Neural cell (in vitro differentiated cells): ENCODE results near the gene ART5. TPM values are rescaled to one million over a fixed set of nuclear protein-coding genes. Genes with fewer than 3 reads are reported as not detected.

Source experiments
- H2AFZ ChIP-seq: fragments of 200-600, 300-800 bp; sonication (generic), shearing (Covaris generic); 2 replicates; pipeline ENCODE4 v1.6.0; 2014; ENCODE audit warnings: low read depth, mild to moderate bottlenecking, antibody characterized with exemption, low read length, moderate library complexity
- H3F3A ChIP-seq: fragments of 200-600 bp; shearing (Covaris generic); 2 replicates; pipeline ENCODE4 v1.6.1; 2016; ENCODE audit warnings: mild to moderate bottlenecking, moderate library complexity, mixed read lengths, antibody characterized with exemption, low read length; ENCODE audit not compliant: insufficient read depth, poor library complexity, severe bottlenecking
- H3K27ac ChIP-seq: fragments of 200-600, 300-800 bp; sonication (generic), shearing (Covaris generic); 2 replicates; pipeline ENCODE4 v1.5.1; 2014; ENCODE audit warnings: mild to moderate bottlenecking, low read length, moderate library complexity
- H3K27me3 ChIP-seq: fragments of 300-800, 200-600 bp; sonication (generic), shearing (Covaris generic); 2 replicates; pipeline ENCODE4 v1.6.0; 2014; ENCODE audit warnings: mild to moderate bottlenecking, low read depth, low read length, moderate library complexity; ENCODE audit not compliant: insufficient read depth
- H3K36me3 ChIP-seq: fragments of 300-800, 200-600 bp; sonication (generic), shearing (Covaris generic); 2 replicates; pipeline ENCODE4 v1.5.1; 2014; ENCODE audit warnings: mild to moderate bottlenecking, antibody characterized with exemption, low read length, moderate library complexity; ENCODE audit not compliant: insufficient read depth
- H3K4me2 ChIP-seq: fragments of 300-800, 200-600 bp; sonication (generic), shearing (Covaris generic); 2 replicates; pipeline ENCODE4 v1.6.0; 2014; ENCODE audit warnings: mild to moderate bottlenecking, low read length
- H3K4me3 ChIP-seq: fragments of 300-800, 200-600 bp; sonication (generic), shearing (Covaris generic); 2 replicates; pipeline ENCODE4 v1.5.1; 2014; ENCODE audit warnings: mild to moderate bottlenecking, low read length, moderate library complexity
- H3K79me2 ChIP-seq: fragments of 200-600 bp; shearing (Covaris generic); replicated peaks from 2 replicates; pipeline ENCODE4 v1.6.0; 2014; ENCODE audit warnings: mild to moderate bottlenecking, low read length, moderate library complexity; ENCODE audit not compliant: insufficient read depth
- H3K9ac ChIP-seq: fragments of 300-800, 200-600 bp; sonication (generic), shearing (Covaris generic); 2 replicates; pipeline ENCODE4 v1.6.1; 2016; ENCODE audit warnings: mild to moderate bottlenecking, low read length, mixed read lengths
- H3K9me2 ChIP-seq: fragments of 200-600 bp; shearing (Covaris generic); 2 replicates; pipeline ENCODE4 v1.6.1; 2016; ENCODE audit warnings: mild to moderate bottlenecking, low read length, mixed read lengths; ENCODE audit not compliant: insufficient read depth
- H3K9me3 ChIP-seq: fragments of 200-600, 300-800 bp; sonication (generic), shearing (Covaris generic); 2 replicates; pipeline ENCODE4 v1.6.1; 2016; ENCODE audit warnings: mild to moderate bottlenecking, mixed run types, low read length, moderate library complexity, mixed read lengths
- H4K20me1 ChIP-seq: fragments of 200-600 bp; shearing (Covaris generic); 2 replicates; pipeline ENCODE4 v1.6.1; 2016; ENCODE audit warnings: mild to moderate bottlenecking, mixed run types; ENCODE audit not compliant: insufficient read depth
- EP300 ChIP-seq: fragments of 450-650 bp; conservative IDR thresholded peaks from 2 replicates; pipeline ENCODE4 v1.6.1; 2014; ENCODE audit warnings: antibody characterized with exemption, mild to moderate bottlenecking, moderate library complexity; ENCODE audit not compliant: poor library complexity, severe bottlenecking
- EZH2 ChIP-seq: fragments of 200-600, 300-800 bp; shearing (Covaris generic), sonication (generic); IDR thresholded peaks from 2 replicates; pipeline ENCODE4 v1.6.1; 2014; ENCODE audit warnings: antibody characterized with exemption, low read length, borderline replicate concordance, mild to moderate bottlenecking; ENCODE audit not compliant: insufficient read depth, poor library complexity, severe bottlenecking
- MXI1 ChIP-seq: fragments of 450-650 bp; conservative IDR thresholded peaks from 2 replicates; pipeline ENCODE4 v1.6.1; 2014; ENCODE audit warnings: antibody characterized with exemption, mild to moderate bottlenecking; ENCODE audit not compliant: poor library complexity, severe bottlenecking
- POLR2AphosphoS5 ChIP-seq: IDR thresholded peaks from 2 replicates; pipeline ENCODE4 v1.6.1; 2012
- RAD21 ChIP-seq: fragments of 450-650 bp; conservative IDR thresholded peaks from 2 replicates; pipeline ENCODE4 v1.6.1; 2014; ENCODE audit warnings: antibody characterized with exemption, mild to moderate bottlenecking, moderate library complexity
- REST ChIP-seq: IDR thresholded peaks from 2 replicates; pipeline ENCODE4 v1.6.1; 2012; ENCODE audit warnings: borderline replicate concordance
- SMC3 ChIP-seq: fragments of 450-650 bp; conservative IDR thresholded peaks from 2 replicates; pipeline ENCODE4 v1.6.1; 2014; ENCODE audit warnings: antibody characterized with exemption, mild to moderate bottlenecking, moderate library complexity; ENCODE audit not compliant: poor library complexity
- TAF1 ChIP-seq: IDR thresholded peaks from 2 replicates; pipeline ENCODE4 v1.6.1; 2012; ENCODE audit warnings: low read depth
- polyA plus RNA-seq: library from polyadenylated mRNA; depleted of rRNA; stranded (reverse); fragments of >200 nt; gene quantifications from 2 replicates; pipeline ENCODE4 v1.2.3, GENCODE V29; 2014
- TF ChIP-seq, protein P1 (sequence below): fragments of 450-650 bp; IDR thresholded peaks from 2 replicates; pipeline ENCODE4 v1.5.1; 2014; ENCODE audit warnings: antibody characterized with exemption, mild to moderate bottlenecking, moderate library complexity; ENCODE audit not compliant: poor library complexity, severe bottlenecking

Gene ART5
- polyA plus RNA-seq, 1 donor from 2014 or later, result not detected

DNA sequence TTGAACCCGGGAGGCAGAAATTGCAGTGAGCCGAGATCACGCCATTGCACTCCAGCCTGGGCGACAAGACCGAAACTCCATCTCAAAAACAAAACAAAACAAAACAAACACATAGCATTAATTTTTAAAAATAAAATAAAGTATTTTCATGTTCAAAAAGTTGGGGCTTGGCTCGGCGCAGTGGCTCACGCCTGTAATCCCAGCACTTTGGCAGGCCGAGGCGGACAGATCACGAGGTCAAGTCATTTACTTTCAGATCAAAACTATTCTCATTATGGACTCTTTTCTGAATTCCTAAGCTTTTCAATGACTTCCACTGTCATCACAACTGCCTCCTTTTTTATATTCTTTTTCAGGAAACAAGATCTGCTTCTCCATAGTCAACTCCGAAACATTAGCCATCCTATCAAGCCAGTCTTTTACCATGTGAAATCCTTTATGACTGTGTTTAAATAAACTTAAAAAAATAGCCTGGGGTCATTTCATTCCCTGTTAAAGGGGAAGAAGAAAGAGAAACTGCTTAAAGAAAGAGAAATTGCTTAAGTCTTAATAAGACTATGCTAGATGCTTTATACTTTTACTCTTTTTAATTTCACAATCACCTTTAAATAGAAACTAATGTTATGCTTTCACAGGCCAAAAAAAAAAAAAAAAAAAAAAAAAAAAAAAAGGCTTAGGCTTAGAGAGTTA is 42.5 kb upstream of the ART5 start:
- no peaks in the 10 kb centered on the region for H3K9me3 ChIP-seq
- no peak overlapping the region for H3K4me2 ChIP-seq
- no peaks in the 10 kb centered on the region for H4K20me1 ChIP-seq
- no peak overlapping the region for H2AFZ ChIP-seq
- TF ChIP-seq SMC3 (no peak), REST (no peak), EZH2 (no peak), RAD21 (no peak), POLR2AphosphoS5 (no peak)
- H3K36me3 ChIP-seq, result peaks cover 19% of the 10 kb centered on the region
- H3F3A ChIP-seq, result no peaks in the 10 kb centered on the region
- no peaks in the 10 kb centered on the region for H3K79me2 ChIP-seq
- no peaks in the 10 kb centered on the region for H3K9me2 ChIP-seq
- H3K9ac ChIP-seq, result no peak overlapping the region
- no peaks in the 10 kb centered on the region for H3K27me3 ChIP-seq
- H3K4me3 ChIP-seq, result no peak overlapping the region
- H3K27ac ChIP-seq, result no peak overlapping the region

DNA sequence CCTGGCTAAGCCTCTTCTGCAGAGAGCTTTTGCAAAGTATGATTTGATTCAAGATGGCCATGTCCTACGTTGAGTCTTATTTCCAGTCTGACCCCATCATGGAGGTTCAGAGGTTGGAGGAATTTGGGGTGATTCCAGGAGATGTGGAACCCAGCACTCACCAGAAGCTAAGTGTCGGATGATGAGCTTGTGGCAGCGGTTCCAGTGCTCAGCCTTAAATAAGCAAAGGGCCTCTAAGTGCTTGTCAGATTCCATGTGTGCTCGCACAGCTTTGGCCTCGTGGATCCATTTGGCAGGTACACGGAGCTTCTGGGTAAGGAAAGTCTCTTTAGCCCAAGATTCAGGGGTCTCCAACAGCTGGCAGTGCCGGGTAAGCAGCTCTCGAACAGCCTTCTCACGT is 41.2 kb upstream of the ART5 start:
- peaks cover 21% of the 10 kb centered on the region for H3K36me3 ChIP-seq
- no peak for TF ChIP-seq MXI1
- TF ChIP-seq SMC3, result no peak
- TF ChIP-seq EZH2, result no peak
- no peak for TF ChIP-seq POLR2AphosphoS5
- TF ChIP-seq, protein P1, sequence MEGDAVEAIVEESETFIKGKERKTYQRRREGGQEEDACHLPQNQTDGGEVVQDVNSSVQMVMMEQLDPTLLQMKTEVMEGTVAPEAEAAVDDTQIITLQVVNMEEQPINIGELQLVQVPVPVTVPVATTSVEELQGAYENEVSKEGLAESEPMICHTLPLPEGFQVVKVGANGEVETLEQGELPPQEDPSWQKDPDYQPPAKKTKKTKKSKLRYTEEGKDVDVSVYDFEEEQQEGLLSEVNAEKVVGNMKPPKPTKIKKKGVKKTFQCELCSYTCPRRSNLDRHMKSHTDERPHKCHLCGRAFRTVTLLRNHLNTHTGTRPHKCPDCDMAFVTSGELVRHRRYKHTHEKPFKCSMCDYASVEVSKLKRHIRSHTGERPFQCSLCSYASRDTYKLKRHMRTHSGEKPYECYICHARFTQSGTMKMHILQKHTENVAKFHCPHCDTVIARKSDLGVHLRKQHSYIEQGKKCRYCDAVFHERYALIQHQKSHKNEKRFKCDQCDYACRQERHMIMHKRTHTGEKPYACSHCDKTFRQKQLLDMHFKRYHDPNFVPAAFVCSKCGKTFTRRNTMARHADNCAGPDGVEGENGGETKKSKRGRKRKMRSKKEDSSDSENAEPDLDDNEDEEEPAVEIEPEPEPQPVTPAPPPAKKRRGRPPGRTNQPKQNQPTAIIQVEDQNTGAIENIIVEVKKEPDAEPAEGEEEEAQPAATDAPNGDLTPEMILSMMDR, result no peak
- TF ChIP-seq TAF1, result no peak
- TF ChIP-seq RAD21, result no peak
- TF ChIP-seq EP300, result no peak
- TF ChIP-seq REST, result no peak
- no peaks in the 10 kb centered on the region for H3F3A ChIP-seq
- H3K27me3 ChIP-seq, result no peaks in the 10 kb centered on the region
- H3K9ac ChIP-seq, result no peak overlapping the region
- H2AFZ ChIP-seq, result no peak overlapping the region
- H3K79me2 ChIP-seq, result no peaks in the 10 kb centered on the region
- H4K20me1 ChIP-seq, result no peaks in the 10 kb centered on the region
- H3K27ac ChIP-seq, result no peak overlapping the region
- no peaks in the 10 kb centered on the region for H3K9me2 ChIP-seq
- no peak overlapping the region for H3K4me3 ChIP-seq
- no peaks in the 10 kb centered on the region for H3K9me3 ChIP-seq
- no peak overlapping the region for H3K4me2 ChIP-seq
